Stimulated activated CD8-positive, alpha-beta memory T cell treated with anti-CD3 and anti-CD28 coated beads, Interleukin-4, amount 100 ng/mL, for 1 hour (primary cell): ENCODE data around the gene HK3.

Source experiments
- DNase-seq, 2 donors: peaks; one replicate each; pipeline ENCODE4 v3.0.0-alpha.2; 2020; ENCODE audit warnings: low read depth in 2 of 2, low spot score in 1 of 2

The HK3 gene

DNA sequence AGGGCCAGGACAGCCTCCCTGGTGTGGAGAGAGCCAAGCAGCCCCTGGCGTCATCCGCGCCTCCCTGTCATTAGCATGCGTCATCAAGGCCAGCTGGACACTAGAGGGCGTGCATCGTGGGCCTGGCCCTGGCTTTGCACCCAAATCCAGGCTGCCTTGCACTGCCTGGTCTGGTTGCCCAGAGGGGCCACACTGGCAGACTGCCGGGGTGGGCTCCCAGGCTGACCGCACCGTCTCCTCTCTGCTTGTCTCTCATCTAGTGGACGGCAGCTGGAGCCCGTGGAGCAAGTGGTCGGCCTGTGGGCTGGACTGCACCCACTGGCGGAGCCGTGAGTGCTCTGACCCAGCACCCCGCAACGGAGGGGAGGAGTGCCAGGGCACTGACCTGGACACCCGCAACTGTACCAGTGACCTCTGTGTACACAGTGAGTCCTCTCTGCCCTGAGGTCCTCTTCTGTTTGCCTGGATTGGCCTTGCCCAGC is 29.0 kb downstream of the HK3 start:
- DNase-seq = no peak

DNA sequence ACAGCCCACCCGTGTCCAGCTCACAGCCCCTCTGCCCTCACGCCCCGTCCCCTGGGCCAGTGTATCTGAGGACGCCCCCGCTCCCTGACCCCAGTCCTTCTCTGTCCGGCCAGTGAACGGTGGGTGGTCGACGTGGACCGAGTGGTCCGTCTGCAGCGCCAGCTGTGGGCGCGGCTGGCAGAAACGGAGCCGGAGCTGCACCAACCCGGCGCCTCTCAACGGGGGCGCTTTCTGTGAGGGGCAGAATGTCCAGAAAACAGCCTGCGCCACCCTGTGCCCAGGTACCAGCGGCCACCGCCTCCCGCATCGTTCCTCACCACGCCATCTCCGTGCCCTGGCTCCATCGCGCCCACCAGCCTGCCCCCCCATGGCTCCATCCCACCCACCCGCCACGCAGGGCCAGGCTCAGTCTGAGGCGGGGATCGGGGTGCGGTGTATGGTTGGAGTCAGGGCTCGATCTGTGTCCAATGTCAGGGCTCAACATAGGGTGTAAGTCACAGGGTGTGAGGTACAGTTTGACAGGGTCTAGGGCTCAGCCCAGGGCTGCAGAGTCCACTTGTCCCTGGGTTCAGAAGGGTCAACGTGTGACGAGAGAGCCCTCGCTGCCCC is 29.5 kb downstream of the HK3 start:
- DNase-seq = no peak

DNA sequence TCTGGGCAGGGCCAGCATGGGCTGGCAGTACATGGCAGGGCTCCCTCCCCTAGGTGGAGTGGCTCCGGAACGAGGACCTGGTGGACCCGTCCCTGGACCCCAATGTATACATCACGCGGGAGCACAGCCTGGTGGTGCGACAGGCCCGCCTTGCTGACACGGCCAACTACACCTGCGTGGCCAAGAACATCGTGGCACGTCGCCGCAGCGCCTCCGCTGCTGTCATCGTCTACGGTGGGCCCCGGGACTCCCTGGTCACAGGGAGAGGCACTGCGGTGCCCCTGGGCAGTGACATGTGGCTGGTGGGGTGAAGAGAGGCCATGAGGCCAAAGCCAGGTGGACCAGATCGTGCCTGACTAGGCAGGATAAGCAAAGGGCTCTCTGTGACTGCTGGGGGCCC is 30.4 kb downstream of the HK3 start:
- DNase-seq = no peak

DNA sequence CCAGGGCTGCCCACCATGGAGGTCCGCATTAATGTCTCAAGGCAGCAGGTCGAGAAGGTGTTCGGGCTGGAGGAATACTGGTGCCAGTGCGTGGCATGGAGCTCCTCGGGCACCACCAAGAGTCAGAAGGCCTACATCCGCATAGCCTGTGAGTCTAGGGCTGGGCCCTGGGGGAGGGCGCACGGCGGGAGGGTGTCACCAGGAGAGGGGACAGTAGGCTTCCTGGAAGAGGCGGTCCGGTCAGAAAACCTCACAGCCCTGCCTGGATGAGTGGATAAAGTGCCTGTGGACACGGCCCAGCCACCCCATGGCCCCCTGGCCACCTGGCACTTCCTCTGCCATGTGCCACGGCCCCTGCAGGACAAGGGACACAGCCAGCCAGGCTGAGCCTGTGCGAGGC is 31.0 kb downstream of the HK3 start:
- DNase-seq = no peak

DNA sequence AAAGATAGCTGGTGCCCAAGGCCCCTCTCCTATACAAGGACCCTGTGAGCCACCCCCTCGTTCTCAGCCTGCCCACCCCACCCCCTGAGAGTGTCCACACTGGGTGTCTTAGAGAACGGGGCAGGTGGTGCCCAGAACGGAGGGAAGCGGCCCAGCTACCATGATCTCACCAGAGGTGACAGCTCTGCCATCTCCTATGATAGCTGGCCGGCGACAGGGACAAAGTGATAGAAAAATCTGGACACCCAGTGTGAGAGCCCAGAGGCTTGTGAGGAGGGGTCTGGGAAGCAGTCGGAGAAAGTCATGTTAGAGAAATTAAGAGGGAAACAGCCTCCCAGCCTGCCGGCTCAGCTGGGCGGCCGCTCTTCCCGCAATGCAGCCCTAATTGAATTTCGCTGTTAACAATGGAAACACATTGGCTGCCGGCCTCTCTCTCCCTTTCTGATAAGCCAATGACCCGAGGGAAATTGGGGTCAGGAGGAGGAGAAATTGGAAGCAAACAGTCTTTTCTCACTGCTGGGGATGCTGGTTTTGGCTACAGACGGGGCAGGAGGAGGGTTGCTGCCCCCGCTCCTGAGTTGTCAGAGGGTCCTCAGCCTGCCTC is 32.3 kb downstream of the HK3 start:
- DNase-seq = no peak

DNA sequence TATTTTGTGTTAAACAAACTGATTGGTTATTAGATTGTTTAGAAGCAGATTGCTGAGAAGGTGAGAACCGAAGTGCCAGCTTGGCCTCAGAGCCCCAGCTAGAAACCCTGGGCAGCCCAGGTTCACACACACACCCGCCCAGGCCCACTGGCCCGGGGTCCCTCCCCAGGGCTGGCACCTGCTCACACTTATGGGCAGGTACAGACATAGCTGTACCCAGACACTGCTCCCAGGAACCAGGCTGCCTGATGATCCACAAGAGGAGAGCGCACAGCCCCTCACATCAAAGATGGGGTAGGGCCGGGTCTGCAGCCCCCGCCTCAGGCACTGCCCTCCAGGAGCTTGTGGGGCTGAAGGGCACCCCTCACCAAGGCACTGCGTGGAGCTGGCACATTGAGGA is 33.2 kb downstream of the HK3 start:
- DNase-seq = no peak

DNA sequence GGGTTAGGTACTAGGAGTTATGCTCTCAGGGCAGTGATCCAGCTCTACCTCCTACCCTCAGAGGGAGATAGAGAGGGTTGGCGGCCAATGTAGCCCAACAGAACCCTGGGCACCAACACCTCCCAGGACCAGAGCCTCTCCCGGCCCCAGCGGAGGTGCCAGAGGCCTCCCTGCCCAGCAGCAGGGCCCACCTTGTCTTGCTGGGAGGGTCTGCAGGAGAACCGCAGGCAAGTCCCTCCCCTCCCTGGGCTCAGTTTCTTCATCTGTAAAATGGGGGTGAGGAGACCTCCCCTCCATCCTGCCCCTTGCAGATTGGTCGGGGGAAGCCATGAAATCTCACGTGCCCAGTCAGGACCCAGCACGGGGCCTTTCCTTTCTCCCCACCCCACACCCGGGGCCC is 34.4 kb downstream of the HK3 start:
- no peak for DNase-seq

DNA sequence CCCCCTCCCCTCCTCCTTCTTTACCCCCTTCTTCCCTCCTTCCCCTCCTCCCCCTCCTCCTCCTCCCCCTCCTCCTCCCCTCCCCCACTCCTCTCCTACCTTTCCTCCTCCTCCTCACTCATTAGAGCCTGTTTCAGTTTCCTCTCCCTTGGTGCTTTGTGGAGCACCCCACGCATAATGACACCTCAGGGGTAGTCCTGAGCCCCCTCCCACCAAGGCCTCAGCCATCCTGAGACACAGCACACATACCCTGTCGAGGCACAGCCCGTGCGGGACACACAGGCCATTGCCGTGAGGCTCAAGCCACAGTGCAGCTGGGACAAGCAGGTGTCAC is 35.4 kb downstream of the HK3 start:
- DNase-seq = no peak

DNA sequence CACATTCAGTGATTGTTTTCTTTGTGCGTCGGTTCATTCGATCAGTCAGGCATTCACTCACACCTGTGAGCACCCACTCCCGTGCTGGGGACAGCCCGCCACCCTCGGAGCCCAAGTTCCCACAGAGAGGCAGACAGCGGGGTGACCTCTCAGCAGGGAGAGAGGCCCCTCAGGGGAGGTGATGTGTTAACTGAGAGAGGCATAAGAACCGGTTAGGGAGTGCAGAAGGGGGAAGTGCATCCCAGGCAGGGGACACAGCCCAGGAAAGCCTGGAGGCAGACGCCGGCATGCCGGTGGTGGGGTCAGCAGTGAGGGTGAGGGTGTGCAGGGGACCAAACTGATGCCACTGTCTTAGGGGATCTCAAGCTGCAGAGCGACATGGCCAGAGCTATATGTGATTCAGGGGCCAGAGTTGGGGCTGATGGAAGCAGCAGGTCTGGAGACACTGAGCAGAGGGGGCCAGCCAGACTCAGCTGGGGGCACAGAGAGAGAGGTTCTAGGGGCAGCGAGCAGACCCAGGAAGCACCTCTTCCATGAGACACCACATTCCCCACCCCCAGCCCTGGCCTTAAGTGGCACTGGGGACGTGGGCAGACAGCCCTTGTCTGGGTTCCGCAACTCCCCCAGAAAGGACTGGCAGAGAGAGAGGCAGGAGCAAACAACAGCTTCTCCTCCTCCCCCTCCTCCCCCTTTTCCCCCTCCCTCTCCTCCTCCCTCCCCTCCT is 35.9 kb downstream of the HK3 start:
- DNase-seq = no peak

DNA sequence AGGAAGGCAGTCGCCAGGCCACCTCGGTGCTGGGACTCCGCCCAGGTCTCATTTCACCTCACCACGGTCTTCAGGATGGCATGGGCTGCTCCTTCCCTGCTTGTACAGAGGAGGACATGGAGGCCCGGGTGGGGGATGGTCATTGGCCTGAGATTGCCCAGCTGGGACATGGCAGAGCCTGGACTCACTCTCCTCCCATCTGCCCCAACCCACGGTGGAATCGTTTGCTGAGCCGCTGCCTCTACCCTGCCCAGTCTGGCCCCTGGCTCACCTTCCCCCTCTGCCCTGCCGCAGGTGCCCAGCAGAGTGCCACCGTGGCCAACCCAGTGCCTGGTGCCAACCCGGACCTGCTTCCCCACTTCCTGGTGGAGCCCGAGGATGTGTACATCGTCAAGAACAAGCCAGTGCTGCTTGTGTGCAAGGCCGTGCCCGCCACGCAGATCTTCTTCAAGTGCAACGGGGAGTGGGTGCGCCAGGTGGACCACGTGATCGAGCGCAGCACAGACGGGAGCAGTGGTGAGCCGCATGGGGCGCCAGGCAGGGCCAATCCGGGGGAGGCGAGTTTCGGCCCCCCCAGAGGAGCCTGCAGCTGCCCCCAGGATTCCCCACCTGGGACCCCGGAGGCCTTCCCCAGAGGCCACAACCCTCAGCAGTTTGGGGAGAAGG is 36.7 kb downstream of the HK3 start:
- no peak for DNase-seq

DNA sequence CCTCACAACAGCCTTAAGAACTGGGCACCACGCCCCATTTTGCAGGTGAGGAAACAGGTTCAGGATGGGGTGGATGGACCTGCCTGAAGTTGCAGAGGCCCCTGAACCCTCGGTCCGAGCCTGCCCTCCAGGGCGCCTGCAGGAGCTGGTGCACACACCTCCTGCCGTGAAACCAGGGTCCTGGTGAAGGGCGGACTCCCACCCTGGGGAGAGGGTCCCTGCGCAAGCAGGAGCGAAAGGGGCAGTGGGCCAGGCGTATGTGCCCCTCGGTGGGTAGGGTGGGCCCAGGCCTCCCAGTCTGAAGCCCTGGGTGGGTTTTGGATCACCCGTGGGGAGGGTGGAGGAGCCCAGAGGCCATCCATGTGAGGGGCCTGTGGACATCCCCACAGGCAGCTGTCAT is 37.9 kb downstream of the HK3 start:
- no peak for DNase-seq

DNA sequence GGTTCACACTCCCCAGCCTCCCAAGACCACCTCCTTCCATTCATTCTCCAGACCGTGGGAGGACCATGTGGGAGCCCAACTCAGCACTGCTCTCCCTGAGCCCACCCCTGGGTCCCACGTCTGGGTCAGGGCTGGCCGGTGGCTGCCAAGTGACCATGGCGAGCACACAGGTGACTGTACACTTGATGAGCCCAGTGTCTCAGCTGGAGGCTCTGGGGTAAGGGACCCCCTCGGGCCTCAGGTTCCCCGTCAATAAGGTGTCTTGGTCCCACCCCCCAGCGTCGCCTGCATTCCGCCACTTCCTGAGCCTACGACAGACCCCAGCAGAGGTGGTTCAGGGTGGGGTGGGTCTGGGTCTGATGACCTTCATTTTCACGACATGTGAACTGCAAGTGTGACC is 38.8 kb downstream of the HK3 start:
- DNase-seq = no peak

DNA sequence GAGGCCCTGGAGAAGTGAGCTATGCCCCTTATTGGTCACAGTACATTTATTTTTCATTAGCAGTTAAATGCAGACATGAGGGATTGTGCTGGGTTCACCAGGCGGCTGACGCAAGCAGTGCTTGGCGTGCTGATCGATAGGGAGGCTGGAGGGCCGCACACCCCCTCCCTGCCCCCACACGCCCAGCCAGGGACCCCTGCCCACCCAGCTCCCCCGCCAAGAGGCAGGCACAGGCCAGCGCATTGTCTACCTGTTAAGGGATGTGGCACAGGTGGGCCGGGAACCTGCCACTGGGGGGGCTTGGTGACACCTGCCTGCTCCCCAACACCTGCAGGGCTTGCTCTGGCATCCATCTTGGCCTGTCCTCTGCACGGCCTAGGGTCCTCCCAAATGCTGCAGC is 39.2 kb downstream of the HK3 start:
- DNase-seq = no peak

DNA sequence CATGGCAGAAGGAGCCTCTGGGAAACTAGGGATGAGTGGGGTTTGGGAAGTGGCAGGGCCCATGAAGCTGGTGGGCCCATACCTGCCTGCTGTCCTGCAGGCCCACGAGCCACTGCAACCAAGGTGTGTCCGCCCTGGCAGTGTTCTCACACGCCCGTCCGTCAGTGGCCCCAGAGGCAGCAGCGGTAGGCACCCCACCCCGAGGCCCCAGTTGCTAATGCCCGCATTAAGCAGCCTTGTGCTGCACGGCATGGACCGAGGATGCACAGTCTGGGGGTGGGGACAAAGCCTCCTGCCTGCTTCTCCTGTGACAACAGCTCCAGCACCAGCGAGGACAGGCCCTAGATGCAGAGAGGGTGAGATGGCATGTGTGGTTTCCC is 41.3 kb downstream of the HK3 start:
- no peak for DNase-seq

DNA sequence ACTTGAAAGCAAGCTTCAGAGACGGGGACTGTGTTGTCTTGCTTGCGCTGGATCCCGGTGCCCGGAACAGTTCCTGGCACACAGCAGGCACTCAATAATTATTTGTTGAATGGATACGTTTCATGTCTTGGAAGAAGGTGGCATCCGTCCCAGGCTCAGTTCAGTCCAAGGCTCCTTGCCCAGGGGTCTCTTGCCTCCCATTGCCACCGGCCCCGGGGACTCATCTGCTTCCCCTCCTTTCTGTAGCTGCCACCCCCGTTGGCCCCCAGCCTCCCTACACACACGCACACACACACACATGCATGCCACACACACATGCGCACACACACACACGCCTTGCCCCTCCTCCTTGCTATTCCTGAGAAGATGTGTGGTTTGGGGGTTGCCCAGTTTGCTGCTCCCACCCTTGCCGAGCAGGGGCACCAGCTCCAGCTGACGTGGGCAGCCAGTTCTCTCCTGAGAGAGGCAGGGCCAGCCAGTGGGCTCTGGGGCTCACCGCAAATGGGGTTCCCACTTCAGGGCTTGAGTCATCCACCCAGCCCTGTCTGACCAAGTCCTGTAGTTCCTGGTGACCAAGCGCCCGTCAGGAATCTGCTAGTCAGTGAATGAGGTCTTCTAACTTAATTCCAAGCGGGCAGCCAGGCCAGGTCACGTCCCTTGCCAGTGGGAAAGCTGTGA is 41.8 kb downstream of the HK3 start:
- DNase-seq = no peak

DNA sequence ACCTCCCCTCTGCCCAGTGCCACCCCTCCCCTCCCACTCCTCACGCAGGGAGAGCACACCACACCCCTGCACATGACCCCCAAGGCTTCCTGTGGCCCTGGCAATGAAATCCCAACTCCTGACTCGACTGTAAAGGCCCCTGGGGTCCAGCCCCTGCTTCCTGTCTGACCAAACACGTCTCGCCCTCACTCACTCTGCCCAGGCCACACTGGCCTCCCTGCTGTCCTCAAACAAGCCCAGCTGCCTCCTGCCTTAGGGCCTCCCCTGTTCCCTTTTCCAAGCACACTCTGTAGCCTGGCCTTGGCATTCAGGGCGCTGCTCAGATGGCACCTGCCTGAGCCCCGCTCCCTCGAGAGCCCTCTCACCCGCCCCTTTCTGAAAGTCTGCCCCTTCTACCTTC is 42.4 kb downstream of the HK3 start:
- no peak for DNase-seq

DNA sequence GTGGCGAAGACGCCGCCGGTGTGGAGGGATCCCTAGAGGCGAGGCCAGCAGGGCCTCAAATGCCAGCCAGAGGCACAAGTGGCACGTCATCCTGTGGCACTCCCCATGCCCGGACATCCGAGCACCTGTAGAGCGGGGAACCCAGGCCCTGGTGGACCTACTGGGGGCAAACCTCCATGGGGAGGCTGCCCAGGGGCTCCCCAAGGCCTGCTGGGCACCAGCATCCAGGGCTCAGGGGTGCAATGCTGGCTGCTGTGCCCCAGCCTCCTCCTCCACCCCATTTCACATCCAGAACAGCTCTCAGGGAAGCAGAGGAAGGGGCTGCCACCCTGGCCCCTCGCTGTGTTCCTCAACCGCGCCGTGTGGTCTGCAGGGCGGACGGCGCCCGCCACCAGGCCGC is 43.5 kb downstream of the HK3 start:
- DNase-seq = no peak

DNA sequence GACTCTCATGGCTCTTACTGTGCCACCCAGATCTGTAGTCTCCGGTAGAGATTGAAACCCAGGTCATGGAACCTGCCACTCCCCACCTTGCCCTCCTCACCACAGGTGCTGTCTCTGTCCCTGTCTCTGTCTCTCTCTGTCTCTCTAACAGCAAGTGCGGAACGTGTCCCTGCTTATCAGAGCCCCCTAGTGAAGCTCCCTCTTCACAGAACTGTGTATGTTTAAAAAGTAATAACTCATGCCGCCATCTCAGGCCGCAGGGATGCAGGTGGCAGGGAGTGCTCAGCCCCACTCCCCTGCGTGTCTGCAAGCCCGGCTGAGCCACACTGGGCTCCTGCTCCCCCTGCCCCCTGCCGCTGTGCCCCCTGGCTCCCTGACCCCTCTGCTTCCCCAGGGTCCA is 45.0 kb downstream of the HK3 start:
- DNase-seq = no peak

DNA sequence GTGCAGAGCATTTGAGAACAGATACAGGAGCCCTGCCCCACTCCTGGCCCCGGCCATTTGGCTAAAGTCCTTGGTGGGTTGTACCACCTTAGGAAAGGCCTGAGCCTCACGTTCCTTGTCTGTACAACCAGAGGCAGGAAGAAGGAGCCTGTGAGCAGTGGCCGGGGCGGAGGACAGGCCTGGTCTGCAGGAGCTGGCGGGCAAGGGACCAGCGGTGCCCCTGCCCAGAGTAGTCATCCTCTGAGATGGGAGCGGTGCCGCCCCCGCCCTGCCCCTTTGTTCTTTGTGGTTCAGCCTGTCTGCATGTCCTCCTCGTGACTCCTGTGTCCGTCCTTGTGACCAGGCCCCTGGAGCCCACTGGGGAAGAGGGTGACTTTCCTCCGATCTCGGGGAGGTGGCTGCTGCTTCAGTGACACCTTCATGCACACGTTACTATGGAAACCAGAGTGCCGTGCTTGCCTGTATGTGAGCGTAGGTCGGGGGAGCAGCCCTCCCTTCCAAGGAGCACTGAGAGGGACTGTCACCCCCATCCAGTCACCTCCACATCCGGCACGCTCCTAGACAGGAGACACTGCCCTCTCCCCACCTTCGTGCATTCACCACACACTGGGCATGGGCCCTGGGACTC is 45.9 kb downstream of the HK3 start:
- no peak for DNase-seq

DNA sequence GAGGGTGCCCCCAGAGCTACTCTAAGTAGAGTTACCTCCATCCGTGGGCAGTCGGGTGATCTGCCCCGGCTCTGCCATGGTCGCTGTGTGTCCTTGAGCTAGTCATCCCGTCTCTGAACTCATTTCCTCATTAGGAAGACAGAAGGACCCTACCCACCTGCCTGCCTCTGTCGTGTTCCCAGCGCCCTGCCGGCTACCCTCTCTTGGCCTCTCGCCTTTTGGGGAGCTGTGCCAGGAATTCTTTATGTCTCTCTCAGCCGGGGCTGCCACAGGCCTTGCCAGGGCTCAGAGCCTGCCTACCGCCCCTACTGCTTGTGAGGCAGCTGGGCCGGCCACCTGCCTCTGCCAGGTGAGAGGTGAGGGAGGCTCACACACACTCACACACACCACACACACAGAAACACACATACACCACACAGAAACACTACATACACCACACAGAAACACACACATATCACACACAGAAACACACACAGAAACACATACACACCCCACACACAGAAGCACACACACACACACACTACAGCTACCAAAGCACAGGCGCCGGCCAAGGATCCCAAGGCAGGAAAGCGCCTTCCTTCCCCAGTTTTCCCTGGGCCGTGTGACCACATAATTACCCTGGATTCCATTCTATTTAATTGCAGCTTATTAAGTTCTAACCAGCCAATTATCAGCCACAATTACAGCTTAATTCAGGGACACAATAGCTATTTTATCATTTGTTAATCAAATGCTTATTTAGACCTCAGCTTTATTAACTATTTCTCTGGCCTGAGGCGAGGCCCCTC is 47.1 kb downstream of the HK3 start:
- no peak for DNase-seq

DNA sequence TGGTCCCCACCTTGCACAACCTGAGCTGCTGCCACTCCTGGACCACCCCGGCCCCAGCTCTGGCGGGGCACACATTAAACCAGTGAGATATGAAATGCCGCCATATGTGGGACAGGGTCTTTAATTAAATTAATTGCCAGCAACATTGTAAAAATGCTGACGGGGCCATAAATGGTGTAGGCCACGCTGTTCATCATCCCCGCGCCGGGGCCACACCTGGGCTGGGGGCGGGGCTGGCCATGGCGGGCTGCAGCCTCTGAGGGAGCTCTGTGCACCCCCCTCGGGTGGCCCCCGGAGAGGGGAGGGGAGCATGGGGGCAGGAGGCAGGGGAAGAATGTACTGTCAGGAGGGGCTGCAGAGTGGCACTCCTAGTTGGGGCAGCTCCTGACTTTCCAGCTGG is 47.8 kb downstream of the HK3 start:
- DNase-seq = no peak
